Smooth muscle cell (in vitro differentiated cells): ENCODE measurements around the gene BRD4. TPM values are rescaled to one million over a fixed set of nuclear protein-coding genes. Genes with fewer than 3 reads are reported as not detected.
A peak's percentile ranks its signal among the peaks of the same experiment; 100 is the strongest.

Experiments used
- DNase-seq: peaks from one replicate; lab custom pipeline; 2025; ENCODE audit not compliant: unreplicated experiment; lab: John Stamatoyannopoulos, UW
- H2AFZ ChIP-seq: fragments of 200-600 bp; sonication (generic); 2 replicates; pipeline ENCODE4 v1.6.0; 2016; ENCODE audit warnings: antibody characterized with exemption, low read depth, mild to moderate bottlenecking
- H3F3A ChIP-seq: fragments of 200-600 bp; sonication (generic); 2 replicates; pipeline ENCODE4 v1.6.0; 2017; ENCODE audit warnings: antibody characterized with exemption, low read depth
- H3K27ac ChIP-seq: fragments of 200-600 bp; sonication (generic); 2 replicates; pipeline ENCODE4 v1.5.1; 2016; ENCODE audit warnings: low read depth, mild to moderate bottlenecking
- H3K27me3 ChIP-seq: fragments of 200-600 bp; sonication (generic); 2 replicates; pipeline ENCODE4 v1.6.1; 2016; ENCODE audit warnings: low read depth, mild to moderate bottlenecking
- H3K36me3 ChIP-seq: fragments of 200-600 bp; sonication (generic); 2 replicates; pipeline ENCODE4 v1.5.1; 2016; ENCODE audit warnings: low read depth
- H3K4me1 ChIP-seq: fragments of 200-600 bp; sonication (generic); 2 replicates; pipeline ENCODE4 v1.5.1; 2016; ENCODE audit warnings: low read depth
- H3K4me2 ChIP-seq: fragments of 200-600 bp; sonication (generic); 2 replicates; pipeline ENCODE4 v1.6.0; 2016; ENCODE audit warnings: mild to moderate bottlenecking
- H3K4me3 ChIP-seq: fragments of 200-600 bp; sonication (generic); 2 replicates; pipeline ENCODE4 v1.5.1; 2016; ENCODE audit warnings: mild to moderate bottlenecking
- H3K79me2 ChIP-seq: fragments of 200-600 bp; sonication (generic); 2 replicates; pipeline ENCODE4 v1.6.0; 2016; ENCODE audit warnings: low read depth, mild to moderate bottlenecking
- H3K9ac ChIP-seq: fragments of 200-600 bp; sonication (generic); 2 replicates; pipeline ENCODE4 v1.6.0; 2016; ENCODE audit warnings: low read depth
- H3K9me3 ChIP-seq: fragments of 200-600 bp; sonication (generic); replicated peaks from 2 replicates; pipeline ENCODE4 v1.5.1; 2016; ENCODE audit warnings: low read depth
- H4K20me1 ChIP-seq: fragments of 200-600 bp; sonication (generic); 2 replicates; pipeline ENCODE4 v1.6.0; 2016; ENCODE audit warnings: low read depth
- WGBS: methylation state at CpG from one replicate; pipeline ENCODE4 v1.1.7; 2016; ENCODE audit warnings: low lambda C conversion rate; 5-methylcytosine and 5-hydroxymethylcytosine counted together
- polyA plus RNA-seq: library from polyadenylated mRNA; unstranded; fragments of >200 nt; fragmentation: Nextera tagmentation; extraction: Ambion mirVana; gene quantifications from 2 replicates; pipeline ENCODE4 v1.2.1, GENCODE V29; 2016
- total RNA-seq: library from RNA; depleted of rRNA; stranded (reverse); fragments of >200 nt; gene quantifications from 2 replicates; pipeline ENCODE4 v1.2.3, GENCODE V29; 2014
- TF ChIP-seq, protein P1 (sequence below): fragments of 200-600 bp; sonication (generic); IDR thresholded peaks from 2 replicates; pipeline ENCODE4 v1.5.1; 2017; ENCODE audit warnings: borderline replicate concordance, mild to moderate bottlenecking, antibody characterized with exemption; ENCODE audit not compliant: insufficient read depth, poor library complexity, severe bottlenecking

BRD4 gene
- total and polyA plus RNA-seq, 2 experiments from 2014 or later: 24.1 to 102 TPM

DNA sequence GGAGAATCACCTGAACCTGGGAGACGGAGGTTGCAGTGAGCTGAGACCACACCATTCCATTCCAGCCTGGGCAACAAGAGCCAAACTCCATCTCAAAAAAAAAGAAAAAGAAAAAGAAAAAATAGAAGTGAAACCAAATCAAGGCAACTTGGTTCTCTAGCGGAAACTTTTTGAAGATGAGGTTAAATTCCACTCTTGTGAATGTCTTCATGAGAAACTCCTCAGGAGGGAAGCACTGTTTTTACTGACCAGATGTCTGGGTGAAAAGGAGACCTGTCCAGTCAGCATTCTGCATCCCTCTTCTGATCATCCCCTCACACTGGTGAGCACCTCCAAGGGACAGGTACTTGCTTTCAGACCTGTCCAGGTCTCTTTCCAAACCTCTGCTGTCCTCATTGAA, 15.8 kb downstream of the BRD4 start:
- WGBS: 100% methylated on average over 2 of the region's 2 CpGs
- H4K20me1 ChIP-seq: peaks cover 100% of the 10 kb centered on the region
- DNase-seq: no peak
- H3K36me3 ChIP-seq: no peaks in the 10 kb centered on the region
- H3K79me2 ChIP-seq: peaks cover 100% of the 10 kb centered on the region
- H3K4me2 ChIP-seq: no peak overlapping the region
- H3K27ac ChIP-seq: peak overlapping the region; percentile 77
- H3K27me3 ChIP-seq: no peaks in the 10 kb centered on the region
- peaks cover 3% of the 10 kb centered on the region for H3F3A ChIP-seq
- TF ChIP-seq, protein P1, sequence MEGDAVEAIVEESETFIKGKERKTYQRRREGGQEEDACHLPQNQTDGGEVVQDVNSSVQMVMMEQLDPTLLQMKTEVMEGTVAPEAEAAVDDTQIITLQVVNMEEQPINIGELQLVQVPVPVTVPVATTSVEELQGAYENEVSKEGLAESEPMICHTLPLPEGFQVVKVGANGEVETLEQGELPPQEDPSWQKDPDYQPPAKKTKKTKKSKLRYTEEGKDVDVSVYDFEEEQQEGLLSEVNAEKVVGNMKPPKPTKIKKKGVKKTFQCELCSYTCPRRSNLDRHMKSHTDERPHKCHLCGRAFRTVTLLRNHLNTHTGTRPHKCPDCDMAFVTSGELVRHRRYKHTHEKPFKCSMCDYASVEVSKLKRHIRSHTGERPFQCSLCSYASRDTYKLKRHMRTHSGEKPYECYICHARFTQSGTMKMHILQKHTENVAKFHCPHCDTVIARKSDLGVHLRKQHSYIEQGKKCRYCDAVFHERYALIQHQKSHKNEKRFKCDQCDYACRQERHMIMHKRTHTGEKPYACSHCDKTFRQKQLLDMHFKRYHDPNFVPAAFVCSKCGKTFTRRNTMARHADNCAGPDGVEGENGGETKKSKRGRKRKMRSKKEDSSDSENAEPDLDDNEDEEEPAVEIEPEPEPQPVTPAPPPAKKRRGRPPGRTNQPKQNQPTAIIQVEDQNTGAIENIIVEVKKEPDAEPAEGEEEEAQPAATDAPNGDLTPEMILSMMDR: no peak
- H3K4me3 ChIP-seq: no peak overlapping the region
- no peak overlapping the region for H3K9ac ChIP-seq
- peaks cover 28% of the 10 kb centered on the region for H3K4me1 ChIP-seq
- H2AFZ ChIP-seq: no peak overlapping the region
- H3K9me3 ChIP-seq: no peaks in the 10 kb centered on the region

- peak overlapping the region; percentile 37 for H3K27ac ChIP-seq
- TF ChIP-seq, protein P1: no peak
- H3K4me1 ChIP-seq: peaks cover 28% of the 10 kb centered on the region
- H3K36me3 ChIP-seq: no peaks in the 10 kb centered on the region
- H3K4me3 ChIP-seq: no peak overlapping the region
- peaks cover 100% of the 10 kb centered on the region for H4K20me1 ChIP-seq
- H3F3A ChIP-seq: peaks cover 3% of the 10 kb centered on the region
- no peak overlapping the region for H3K4me2 ChIP-seq
- no peak overlapping the region for H2AFZ ChIP-seq
- WGBS: 79% methylated on average over 6 of the region's 6 CpGs
- DNase-seq: no peak
- no peaks in the 10 kb centered on the region for H3K9me3 ChIP-seq
- no peaks in the 10 kb centered on the region for H3K27me3 ChIP-seq
- H3K9ac ChIP-seq: no peak overlapping the region
- H3K79me2 ChIP-seq: peaks cover 100% of the 10 kb centered on the region
These were observed 17.2 kb downstream of the BRD4 start for GRCh38 chr19:15315101-15315500.

DNA sequence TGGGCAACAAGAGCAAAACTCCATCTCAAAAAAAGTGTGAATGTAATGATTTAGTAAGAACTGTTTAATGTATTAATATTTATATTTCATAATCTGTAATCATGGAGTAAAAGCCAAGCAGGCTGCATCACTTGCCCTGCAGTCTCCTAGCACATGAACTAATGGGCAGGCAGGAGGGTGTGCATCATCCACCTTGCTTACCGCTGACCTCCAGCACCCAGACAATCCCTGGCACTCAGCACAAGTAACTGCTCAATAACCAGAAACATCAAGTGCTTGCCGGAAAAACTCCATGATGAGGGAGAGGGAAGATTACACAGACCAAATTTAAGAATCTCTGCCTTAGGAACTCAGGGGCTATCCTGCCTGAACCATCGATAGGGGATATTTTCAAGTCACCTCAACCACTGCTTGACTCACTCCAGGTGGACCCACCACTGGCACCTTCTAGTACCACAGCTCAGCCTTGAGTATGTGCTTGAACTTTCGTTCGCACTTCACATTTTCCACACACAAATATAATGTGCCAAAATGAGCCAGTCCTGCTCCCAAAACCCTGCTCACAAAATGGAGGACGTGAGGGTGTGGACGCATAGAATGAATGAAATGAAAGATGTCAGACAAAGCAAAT, 18.6 kb downstream of the BRD4 start:
- Histone ChIP-seq H3F3A (peaks cover 9% of the 10 kb centered on the region), H3K9ac (no peak overlapping the region), H3K9me3 (no peaks in the 10 kb centered on the region), H3K27me3 (no peaks in the 10 kb centered on the region), H3K27ac (peak overlapping the region; percentile 37), H2AFZ (no peak overlapping the region), H3K79me2 (peaks cover 100% of the 10 kb centered on the region), H3K36me3 (no peaks in the 10 kb centered on the region), H4K20me1 (peaks cover 100% of the 10 kb centered on the region), H3K4me3 (no peak overlapping the region), H3K4me2 (no peak overlapping the region), H3K4me1 (peaks cover 28% of the 10 kb centered on the region)
- 95% methylated on average over 7 of the region's 7 CpGs for WGBS
- DNase-seq: no peak
- TF ChIP-seq, protein P1: no peak

DNA sequence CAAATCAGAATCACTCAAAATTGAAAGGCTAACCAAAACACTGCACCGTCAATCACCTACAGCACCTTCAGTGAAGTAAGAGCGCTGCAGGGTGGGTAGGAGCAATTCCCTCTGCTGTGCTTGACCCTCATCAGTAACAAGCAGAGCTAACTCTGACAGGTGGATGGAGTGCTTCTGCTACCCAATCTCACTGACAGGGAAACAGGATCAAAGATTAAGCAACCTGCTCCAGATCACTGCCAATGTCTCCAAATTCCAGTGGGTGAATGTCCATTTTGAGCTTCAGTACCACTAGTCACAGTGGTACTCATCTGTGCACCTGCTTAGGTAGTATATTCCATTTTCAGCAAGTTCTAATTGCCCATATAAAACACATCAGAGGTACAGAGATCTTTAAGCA, 25.2 kb downstream of the BRD4 start:
- 93% methylated on average over 2 of the region's 2 CpGs for WGBS
- Histone ChIP-seq H4K20me1 (peaks cover 100% of the 10 kb centered on the region), H3K9me3 (no peaks in the 10 kb centered on the region), H3K36me3 (no peaks in the 10 kb centered on the region), H3F3A (peaks cover 15% of the 10 kb centered on the region), H3K27ac (no peak overlapping the region), H3K4me2 (no peak overlapping the region), H3K79me2 (peaks cover 100% of the 10 kb centered on the region), H3K4me3 (no peak overlapping the region), H3K4me1 (no peaks in the 10 kb centered on the region), H2AFZ (no peak overlapping the region), H3K27me3 (no peaks in the 10 kb centered on the region), H3K9ac (no peak overlapping the region)
- no peak for DNase-seq
- TF ChIP-seq, protein P1: no peak
